ENCODE measurements around the gene SRM.
"Not testable (repeated sequence)": the region's sequence is repeated elsewhere in the genome, so short reads cannot be mapped to it uniquely, and the experiment has no call there.

The SRM gene

DNA sequence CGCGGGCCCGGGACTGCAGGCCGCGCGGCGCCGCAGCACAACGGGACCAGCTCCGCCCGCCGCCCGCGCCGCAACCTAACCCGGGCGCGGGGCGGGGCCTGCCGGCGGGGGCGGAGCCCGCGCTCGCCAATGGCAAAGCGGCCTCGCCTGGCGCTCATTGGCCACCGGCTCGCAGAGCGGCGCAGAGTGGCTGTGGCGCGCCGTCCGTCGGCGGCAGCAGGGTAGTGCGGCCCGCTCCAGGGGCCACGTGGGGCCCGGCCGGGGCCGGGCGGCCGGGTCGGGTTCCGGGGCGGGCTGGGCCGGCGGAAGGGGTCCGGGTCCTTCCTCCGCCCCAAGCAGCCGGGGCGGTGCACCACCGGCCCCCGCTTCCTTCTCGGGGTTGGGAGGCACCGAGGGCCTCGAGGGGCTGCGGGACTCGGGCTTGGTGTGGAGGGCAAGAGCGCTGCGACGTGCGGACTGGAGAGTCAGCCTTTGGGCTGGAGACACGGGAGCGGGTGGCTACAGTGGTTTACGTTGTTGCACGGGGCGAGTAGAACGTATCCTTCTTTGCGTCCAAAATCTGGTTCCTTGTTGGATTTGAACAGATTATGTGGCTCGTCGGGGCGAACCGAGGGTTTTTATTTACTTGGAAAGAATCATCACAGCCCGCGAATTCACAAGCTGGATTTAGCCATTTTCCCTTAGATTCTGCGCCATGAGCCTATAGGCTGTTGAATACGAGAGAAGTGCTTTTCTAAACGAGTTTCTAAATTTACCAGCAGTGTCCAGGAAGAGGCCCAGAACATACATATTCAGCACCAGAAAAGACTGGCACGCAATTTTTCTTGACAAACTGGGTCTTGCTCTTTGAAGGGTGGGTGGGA lies at the start of gene SRM:
Gene SRM (minus strand): TSS at position 51 of the 863 bp plus-strand sequence. CDS start 75 bp downstream, outside the sequence.
- peak within 1 kb of the TSS; percentile 87 for H3K4me3 ChIP-seq (ENCODE audit: low read depth, low read length)
- H3K27ac ChIP-seq (ENCODE audit: low read depth, low read length), result peak within 1 kb of the TSS; percentile 81
- peak within 1 kb of the TSS; percentile 84 for H3K9ac ChIP-seq (ENCODE audit: low read depth, low read length)
- H3K27me3 ChIP-seq (ENCODE audit: control insufficient read depth, insufficient read depth, low read length), result no peaks in the 10 kb centered on the region
- no peaks in the 10 kb centered on the region for H3K9me3 ChIP-seq (ENCODE audit: control insufficient read depth, insufficient read depth, low read length)
- peaks cover 3% of the 10 kb centered on the region; the same call in 1 of the 2 replicates for H3K4me1 ChIP-seq (ENCODE audit: control insufficient read depth, insufficient read depth, low read length)
- peaks cover 36% of the 10 kb centered on the region for H3K36me3 ChIP-seq (ENCODE audit: control insufficient read depth, insufficient read depth, low read length)

- H3K36me3 ChIP-seq (ENCODE audit: control insufficient read depth, insufficient read depth, low read length), result peaks cover 80% of the 10 kb centered on the region
- H3K9ac ChIP-seq (ENCODE audit: low read depth, low read length), result no peak overlapping the region
- no peaks in the 10 kb centered on the region for H3K27me3 ChIP-seq (ENCODE audit: control insufficient read depth, insufficient read depth, low read length)
- no peaks in the 10 kb centered on the region for H3K9me3 ChIP-seq (ENCODE audit: control insufficient read depth, insufficient read depth, low read length)
- no peak overlapping the region for H3K4me3 ChIP-seq (ENCODE audit: low read depth, low read length)
- no peak overlapping the region for H3K27ac ChIP-seq (ENCODE audit: low read depth, low read length)
- no peaks in the 10 kb centered on the region for H3K4me1 ChIP-seq (ENCODE audit: control insufficient read depth, insufficient read depth, low read length)
Measured at GRCh38 chr1:11109047-11109760, 49.4 kb upstream of the SRM start.

- H3K4me3 ChIP-seq (ENCODE audit: low read depth, low read length), result no peak overlapping the region
- H3K27me3 ChIP-seq (ENCODE audit: control insufficient read depth, insufficient read depth, low read length), result no peaks in the 10 kb centered on the region
- peaks cover 64% of the 10 kb centered on the region for H3K36me3 ChIP-seq (ENCODE audit: control insufficient read depth, insufficient read depth, low read length)
- no peaks in the 10 kb centered on the region for H3K9me3 ChIP-seq (ENCODE audit: control insufficient read depth, insufficient read depth, low read length)
- no peaks in the 10 kb centered on the region for H3K4me1 ChIP-seq (ENCODE audit: control insufficient read depth, insufficient read depth, low read length)
- no peak overlapping the region for H3K27ac ChIP-seq (ENCODE audit: low read depth, low read length)
- no peak overlapping the region for H3K9ac ChIP-seq (ENCODE audit: low read depth, low read length)
Measured at GRCh38 chr1:11107599-11107998, 47.8 kb upstream of the SRM start.

DNA sequence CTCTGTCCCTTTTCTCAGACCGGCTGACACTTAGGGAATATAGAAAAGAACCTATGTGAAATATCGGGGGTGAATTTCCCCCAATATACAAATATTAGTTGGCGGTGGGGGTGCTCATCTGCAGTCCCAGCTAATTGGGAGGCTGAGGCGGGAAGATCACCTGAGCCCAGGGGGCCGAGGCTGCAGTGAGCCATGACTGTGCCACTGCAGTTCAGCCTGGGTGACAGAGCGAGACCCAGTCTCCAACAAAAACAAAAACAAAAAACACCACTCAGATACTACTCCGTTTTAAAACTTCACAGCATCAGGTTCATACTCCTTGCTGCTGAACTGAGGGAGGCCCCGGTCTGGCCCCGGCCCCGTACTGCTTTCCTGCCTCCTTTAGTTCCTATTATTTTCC lies 45.8 kb upstream of the SRM start:
- Histone ChIP-seq H3K27me3 (ENCODE audit: control insufficient read depth, insufficient read depth, low read length) (no peaks in the 10 kb centered on the region), H3K4me1 (ENCODE audit: control insufficient read depth, insufficient read depth, low read length) (no peaks in the 10 kb centered on the region), H3K9me3 (ENCODE audit: control insufficient read depth, insufficient read depth, low read length) (no peaks in the 10 kb centered on the region), H3K9ac (ENCODE audit: low read depth, low read length) (no peak overlapping the region), H3K4me3 (ENCODE audit: low read depth, low read length) (no peak overlapping the region), H3K36me3 (ENCODE audit: control insufficient read depth, insufficient read depth, low read length) (peaks cover 46% of the 10 kb centered on the region), H3K27ac (ENCODE audit: low read depth, low read length) (no peak overlapping the region)

DNA sequence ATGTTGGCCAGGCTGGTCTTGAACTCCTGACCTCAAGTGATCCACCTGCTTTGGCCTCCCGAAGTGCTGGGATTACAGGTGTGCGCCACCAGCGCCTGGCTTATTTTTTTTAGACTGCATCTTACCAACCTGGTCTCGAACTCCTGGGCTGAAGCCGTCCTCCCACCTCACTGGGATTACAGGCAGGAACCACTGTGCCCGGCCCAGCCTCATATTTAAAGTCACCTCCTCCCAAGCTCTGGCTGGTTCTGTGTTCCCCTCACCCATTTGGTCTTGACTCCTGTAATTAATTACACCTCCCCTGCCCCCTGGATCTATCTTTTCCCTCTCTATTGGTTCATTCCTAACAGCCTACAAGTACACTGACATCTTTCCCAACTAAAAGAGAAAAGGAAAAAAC lies 41.5 kb upstream of the SRM start:
- Histone ChIP-seq H3K4me1 (ENCODE audit: control insufficient read depth, insufficient read depth, low read length) (peaks cover 5% of the 10 kb centered on the region), H3K27me3 (ENCODE audit: control insufficient read depth, insufficient read depth, low read length) (no peaks in the 10 kb centered on the region), H3K36me3 (ENCODE audit: control insufficient read depth, insufficient read depth, low read length) (peaks cover 27% of the 10 kb centered on the region), H3K4me3 (ENCODE audit: low read depth, low read length) (no peak overlapping the region), H3K9ac (ENCODE audit: low read depth, low read length) (no peak overlapping the region), H3K9me3 (ENCODE audit: control insufficient read depth, insufficient read depth, low read length) (no peaks in the 10 kb centered on the region), H3K27ac (ENCODE audit: low read depth, low read length) (no peak overlapping the region)

DNA sequence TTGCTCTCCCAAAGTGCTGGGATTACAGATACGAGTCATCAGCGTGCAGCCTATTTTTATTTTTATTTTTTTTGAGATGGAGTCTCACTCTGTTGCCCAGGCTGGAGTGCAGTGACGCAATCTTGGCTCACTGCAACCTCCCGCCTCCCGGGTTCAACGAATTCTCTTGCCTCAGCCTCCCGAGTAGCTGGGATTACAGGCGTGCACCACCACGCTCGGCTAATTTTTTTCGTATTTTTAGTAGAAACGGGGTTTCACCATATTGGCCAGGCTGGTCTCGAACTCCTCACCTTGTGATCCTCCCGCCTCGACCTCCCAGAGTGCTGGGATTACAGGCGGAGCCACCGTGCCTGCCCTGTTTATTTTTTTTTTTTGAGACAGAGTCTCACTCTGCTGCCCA lies 41.0 kb upstream of the SRM start:
- H3K4me1 ChIP-seq (ENCODE audit: control insufficient read depth, insufficient read depth, low read length); H3K27me3 ChIP-seq (ENCODE audit: control insufficient read depth, insufficient read depth, low read length); H3K9ac ChIP-seq (ENCODE audit: low read depth, low read length): not testable (repeated sequence)

DNA sequence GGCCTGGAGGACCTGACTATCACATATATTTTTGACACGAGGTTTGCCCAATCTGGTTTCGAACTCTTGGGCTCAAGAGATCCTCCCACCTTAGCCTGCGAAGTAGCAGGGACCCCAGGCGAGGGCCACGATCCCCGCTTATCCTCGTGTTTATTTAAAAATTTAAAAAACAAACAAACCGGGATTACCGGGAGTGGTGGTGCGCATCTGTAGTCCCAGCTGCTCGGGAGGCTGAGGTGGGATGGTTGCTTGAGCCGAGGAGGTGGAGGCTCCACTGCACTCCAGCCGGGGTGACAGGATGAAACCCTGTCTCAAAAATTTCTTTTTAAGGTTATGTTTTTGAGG lies 40.3 kb upstream of the SRM start:
- Histone ChIP-seq H3K36me3 (ENCODE audit: control insufficient read depth, insufficient read depth, low read length) (peaks cover 30% of the 10 kb centered on the region), H3K4me3 (ENCODE audit: low read depth, low read length) (peak overlapping the region; percentile 100), H3K4me1 (ENCODE audit: control insufficient read depth, insufficient read depth, low read length) (peaks cover 5% of the 10 kb centered on the region), H3K9me3 (ENCODE audit: control insufficient read depth, insufficient read depth, low read length) (no peaks in the 10 kb centered on the region), H3K27ac (ENCODE audit: low read depth, low read length) (peak overlapping the region; percentile 94), H3K27me3 (ENCODE audit: control insufficient read depth, insufficient read depth, low read length) (no peaks in the 10 kb centered on the region), H3K9ac (ENCODE audit: low read depth, low read length) (peak overlapping the region; percentile 98; the same call in 1 of the 2 replicates)

More for the DNA sequence above, 41.0 kb upstream of the SRM start:
- not testable (repeated sequence) for H3K9me3 ChIP-seq (ENCODE audit: control insufficient read depth, insufficient read depth, low read length); H3K27ac ChIP-seq (ENCODE audit: low read depth, low read length); H3K4me3 ChIP-seq (ENCODE audit: low read depth, low read length)
- H3K36me3 ChIP-seq (ENCODE audit: control insufficient read depth, insufficient read depth, low read length), result peaks cover 27% of the 10 kb centered on the region

DNA sequence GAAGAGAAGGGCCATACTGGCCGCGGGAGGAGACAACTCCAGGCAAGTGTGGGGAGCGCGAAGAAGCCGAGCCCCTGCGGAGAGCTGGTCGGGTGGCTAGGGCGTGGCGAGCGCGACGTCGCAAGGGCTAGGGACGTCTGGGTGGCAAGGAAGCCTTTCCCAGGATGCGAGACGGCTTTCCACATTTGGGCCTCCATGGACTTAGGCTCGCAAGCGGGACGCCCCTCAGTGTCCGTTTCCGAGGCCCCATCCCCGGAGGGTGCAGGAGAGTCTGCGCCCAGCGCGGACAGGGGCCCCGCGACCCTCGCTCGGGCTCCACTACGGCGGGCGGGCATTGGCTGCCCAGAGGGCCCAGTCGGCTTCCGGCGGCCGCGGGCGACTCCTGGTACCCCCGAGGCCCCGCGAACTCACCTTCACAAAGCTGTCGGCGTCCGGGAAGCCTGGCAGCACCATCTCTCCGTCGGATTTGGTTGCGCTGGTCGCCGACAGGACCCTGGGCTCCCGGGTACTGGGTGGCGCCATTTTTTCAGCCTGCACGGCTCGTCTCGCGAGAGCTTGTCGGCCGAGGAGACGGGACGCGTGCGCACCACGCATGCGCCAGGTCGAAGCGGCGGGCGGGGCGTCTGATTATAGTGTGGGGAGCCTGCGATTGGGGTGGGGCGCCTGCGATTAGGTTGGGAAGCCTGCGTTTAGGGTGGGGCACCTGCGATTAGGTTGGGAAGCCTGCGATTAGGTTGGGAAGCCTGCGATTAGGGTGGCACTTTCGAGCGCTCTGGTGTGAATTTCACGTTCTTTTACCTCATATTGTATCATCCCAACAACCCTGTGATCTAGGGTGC lies 39.7 kb upstream of the SRM start, which contains the start of gene EXOSC10:
Gene EXOSC10 (minus strand): TSS at position 560 of the 839 bp plus-strand sequence. CDS start 38 bp downstream, at position 522.
- H3K4me3 ChIP-seq (ENCODE audit: low read depth, low read length), result peak within 1 kb of the TSS; percentile 100
- peak within 1 kb of the TSS; percentile 94 for H3K27ac ChIP-seq (ENCODE audit: low read depth, low read length)
- no peaks in the 10 kb centered on the region for H3K9me3 ChIP-seq (ENCODE audit: control insufficient read depth, insufficient read depth, low read length)
- H3K9ac ChIP-seq (ENCODE audit: low read depth, low read length), result peak within 1 kb of the TSS; percentile 98
- no peaks in the 10 kb centered on the region for H3K27me3 ChIP-seq (ENCODE audit: control insufficient read depth, insufficient read depth, low read length)
- peaks cover 5% of the 10 kb centered on the region for H3K4me1 ChIP-seq (ENCODE audit: control insufficient read depth, insufficient read depth, low read length)
- peaks cover 36% of the 10 kb centered on the region for H3K36me3 ChIP-seq (ENCODE audit: control insufficient read depth, insufficient read depth, low read length)

GRCh38 chr1:11098931-11099309 lies 39.1 kb upstream of the SRM start:
- Histone ChIP-seq H3K4me3 (ENCODE audit: low read depth, low read length) (peak overlapping the region; percentile 100), H3K27me3 (ENCODE audit: control insufficient read depth, insufficient read depth, low read length) (no peaks in the 10 kb centered on the region), H3K36me3 (ENCODE audit: control insufficient read depth, insufficient read depth, low read length) (peaks cover 42% of the 10 kb centered on the region), H3K4me1 (ENCODE audit: control insufficient read depth, insufficient read depth, low read length) (peaks cover 5% of the 10 kb centered on the region), H3K27ac (ENCODE audit: low read depth, low read length) (peak overlapping the region; percentile 23), H3K9ac (ENCODE audit: low read depth, low read length) (peak overlapping the region; percentile 98), H3K9me3 (ENCODE audit: control insufficient read depth, insufficient read depth, low read length) (no peaks in the 10 kb centered on the region)

GRCh38 chr1:11083784-11084183 lies 24.0 kb upstream of the SRM start:
- H3K9ac ChIP-seq (ENCODE audit: low read depth, low read length); H3K4me3 ChIP-seq (ENCODE audit: low read depth, low read length); H3K9me3 ChIP-seq (ENCODE audit: control insufficient read depth, insufficient read depth, low read length); H3K4me1 ChIP-seq (ENCODE audit: control insufficient read depth, insufficient read depth, low read length); H3K27me3 ChIP-seq (ENCODE audit: control insufficient read depth, insufficient read depth, low read length); H3K27ac ChIP-seq (ENCODE audit: low read depth, low read length): not testable (repeated sequence)
- H3K36me3 ChIP-seq (ENCODE audit: control insufficient read depth, insufficient read depth, low read length), result peaks cover 64% of the 10 kb centered on the region

Data from HUES48 (cell line).